ENCODE data around the gene MSLN.
A peak's percentile ranks its signal among the peaks of the same experiment; 100 is the strongest.

- TF ChIP-seq POLR2A (IDR thresholded peaks at IDR 0.05; ENCODE audit: low read length) (0 out of 2 replicates have a peak, but pooled peaks have one; percentile 4), RCOR1 (IDR thresholded peaks at IDR 0.05; ENCODE audit: low read depth, low read length) (no peak), KDM5A (IDR thresholded peaks at IDR 0.05) (no peak), RNF2 (IDR thresholded peaks at IDR 0.05; ENCODE audit: borderline replicate concordance, low read depth) (no peak), RAD21 (conservative IDR thresholded peaks at IDR 0.05 in 1 of 2, IDR thresholded peaks at IDR 0.05 in 1 of 2) (no peak), JUNB (IDR thresholded peaks at IDR 0.05) (no peak)
- TF ChIP-seq, protein P1, sequence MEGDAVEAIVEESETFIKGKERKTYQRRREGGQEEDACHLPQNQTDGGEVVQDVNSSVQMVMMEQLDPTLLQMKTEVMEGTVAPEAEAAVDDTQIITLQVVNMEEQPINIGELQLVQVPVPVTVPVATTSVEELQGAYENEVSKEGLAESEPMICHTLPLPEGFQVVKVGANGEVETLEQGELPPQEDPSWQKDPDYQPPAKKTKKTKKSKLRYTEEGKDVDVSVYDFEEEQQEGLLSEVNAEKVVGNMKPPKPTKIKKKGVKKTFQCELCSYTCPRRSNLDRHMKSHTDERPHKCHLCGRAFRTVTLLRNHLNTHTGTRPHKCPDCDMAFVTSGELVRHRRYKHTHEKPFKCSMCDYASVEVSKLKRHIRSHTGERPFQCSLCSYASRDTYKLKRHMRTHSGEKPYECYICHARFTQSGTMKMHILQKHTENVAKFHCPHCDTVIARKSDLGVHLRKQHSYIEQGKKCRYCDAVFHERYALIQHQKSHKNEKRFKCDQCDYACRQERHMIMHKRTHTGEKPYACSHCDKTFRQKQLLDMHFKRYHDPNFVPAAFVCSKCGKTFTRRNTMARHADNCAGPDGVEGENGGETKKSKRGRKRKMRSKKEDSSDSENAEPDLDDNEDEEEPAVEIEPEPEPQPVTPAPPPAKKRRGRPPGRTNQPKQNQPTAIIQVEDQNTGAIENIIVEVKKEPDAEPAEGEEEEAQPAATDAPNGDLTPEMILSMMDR (IDR thresholded peaks at IDR 0.05): no peak
These were observed 34.4 kb upstream of the MSLN start for GRCh38 chr16:726188-726437.
